ENCODE measurements around the gene TMEM245.
A peak's percentile ranks its signal among the peaks of the same experiment; 100 is the strongest.

The TMEM245 gene

DNA sequence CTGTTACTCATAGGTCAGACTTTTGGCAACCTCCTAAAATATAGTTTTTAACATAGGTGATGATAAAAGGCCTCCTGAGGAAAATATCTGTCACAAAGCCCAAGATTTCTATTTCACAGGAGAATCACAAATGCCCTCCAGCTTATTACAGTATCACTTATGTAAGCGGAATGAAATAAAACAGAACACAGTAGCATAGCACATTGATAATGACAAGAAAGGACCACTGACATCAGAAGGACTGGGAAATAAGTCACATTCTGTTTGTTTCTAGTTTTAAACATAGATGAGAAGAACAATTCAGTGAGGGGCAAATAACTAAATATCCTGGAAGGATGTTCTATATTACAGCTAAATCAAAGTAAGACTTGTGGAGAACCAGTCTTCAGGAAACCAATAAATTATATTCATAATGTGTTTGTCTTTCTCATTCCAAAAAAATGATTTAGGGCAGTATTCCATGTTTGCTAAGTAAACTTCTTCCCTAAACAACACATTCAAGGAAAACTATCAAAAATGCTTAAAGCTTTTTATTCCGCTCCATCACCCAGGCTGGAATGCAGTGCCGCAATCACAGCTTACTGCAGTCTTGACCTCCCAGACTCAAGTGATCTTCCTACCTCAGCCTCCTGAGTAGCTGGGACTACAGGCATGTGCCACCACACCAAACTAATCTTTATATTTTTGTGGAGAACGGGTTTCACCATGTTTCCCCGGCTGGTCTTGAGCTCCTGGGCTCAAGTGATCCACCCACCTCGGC lies 85.6 kb downstream of the TMEM245 start:
- no peak for DNase-seq (ENCODE audit: low spot score)
- TF ChIP-seq, protein P1, sequence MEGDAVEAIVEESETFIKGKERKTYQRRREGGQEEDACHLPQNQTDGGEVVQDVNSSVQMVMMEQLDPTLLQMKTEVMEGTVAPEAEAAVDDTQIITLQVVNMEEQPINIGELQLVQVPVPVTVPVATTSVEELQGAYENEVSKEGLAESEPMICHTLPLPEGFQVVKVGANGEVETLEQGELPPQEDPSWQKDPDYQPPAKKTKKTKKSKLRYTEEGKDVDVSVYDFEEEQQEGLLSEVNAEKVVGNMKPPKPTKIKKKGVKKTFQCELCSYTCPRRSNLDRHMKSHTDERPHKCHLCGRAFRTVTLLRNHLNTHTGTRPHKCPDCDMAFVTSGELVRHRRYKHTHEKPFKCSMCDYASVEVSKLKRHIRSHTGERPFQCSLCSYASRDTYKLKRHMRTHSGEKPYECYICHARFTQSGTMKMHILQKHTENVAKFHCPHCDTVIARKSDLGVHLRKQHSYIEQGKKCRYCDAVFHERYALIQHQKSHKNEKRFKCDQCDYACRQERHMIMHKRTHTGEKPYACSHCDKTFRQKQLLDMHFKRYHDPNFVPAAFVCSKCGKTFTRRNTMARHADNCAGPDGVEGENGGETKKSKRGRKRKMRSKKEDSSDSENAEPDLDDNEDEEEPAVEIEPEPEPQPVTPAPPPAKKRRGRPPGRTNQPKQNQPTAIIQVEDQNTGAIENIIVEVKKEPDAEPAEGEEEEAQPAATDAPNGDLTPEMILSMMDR (conservative IDR thresholded peaks at IDR 0.05; ENCODE audit: low read depth): no peak

DNA sequence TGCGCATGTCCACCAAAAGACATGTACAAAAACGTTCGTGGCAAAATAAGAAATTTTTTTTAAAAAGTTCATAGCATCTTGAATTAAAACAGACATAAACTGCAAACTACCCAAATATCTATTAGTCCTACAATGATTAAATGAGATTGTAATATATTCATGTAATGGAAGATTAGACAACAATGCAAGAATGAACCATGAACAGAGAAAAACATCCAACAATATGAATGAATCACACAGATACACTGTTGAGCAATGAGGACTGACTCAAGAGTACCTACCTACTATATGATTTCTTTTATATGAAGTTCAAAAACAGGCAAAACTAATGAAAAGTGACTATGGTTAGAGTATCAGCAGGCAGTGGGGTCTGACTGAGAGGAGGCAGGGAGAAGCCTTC lies 88.5 kb downstream of the TMEM245 start:
- TF ChIP-seq, protein P1 (conservative IDR thresholded peaks at IDR 0.05; ENCODE audit: low read depth): no peak
- H3K27ac ChIP-seq: no peak overlapping the region
- ChIA-PET CTCF (no interaction called here), POLR2A (ENCODE audit: low non-redundant PET) (no interaction called here)
- peak; percentile 36 for DNase-seq (ENCODE audit: low spot score)

More for the DNA sequence above, 85.6 kb downstream of the TMEM245 start:
- POLR2A ChIA-PET (ENCODE audit: low non-redundant PET): no interaction called here
- CTCF ChIA-PET: interaction anchor here (0.7 to 1.0 kb wide), 3 partner anchors 10 to 284 kb away, joined by 3 to 4 read pairs (median 3); no protein-coding TSS in a partner anchor
- H3K27ac ChIP-seq: peak overlapping the region; percentile 1; the same call in 1 of the 2 replicates

DNA sequence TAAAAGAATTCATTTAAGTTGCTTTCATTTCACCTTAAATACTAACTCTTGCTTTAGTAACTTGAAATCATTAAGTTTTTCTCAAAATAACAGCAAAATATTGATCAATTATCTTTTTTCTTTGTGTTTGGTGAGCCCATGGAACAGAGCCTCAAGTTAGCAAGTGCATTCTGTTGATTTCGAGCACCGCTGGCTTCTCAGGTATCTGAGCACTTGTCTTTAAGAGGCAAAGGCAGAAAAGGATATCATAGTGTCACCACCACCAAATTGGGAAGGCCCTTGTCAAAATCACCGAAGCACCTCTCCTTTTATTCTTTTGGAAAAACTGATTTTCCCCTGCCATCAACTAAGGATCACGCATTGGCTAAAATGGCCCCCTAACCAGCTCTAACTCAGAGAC lies 89.3 kb downstream of the TMEM245 start:
- ChIA-PET CTCF (no interaction called here), POLR2A (ENCODE audit: low non-redundant PET) (no interaction called here)
- no peak overlapping the region for H3K27ac ChIP-seq

DNA sequence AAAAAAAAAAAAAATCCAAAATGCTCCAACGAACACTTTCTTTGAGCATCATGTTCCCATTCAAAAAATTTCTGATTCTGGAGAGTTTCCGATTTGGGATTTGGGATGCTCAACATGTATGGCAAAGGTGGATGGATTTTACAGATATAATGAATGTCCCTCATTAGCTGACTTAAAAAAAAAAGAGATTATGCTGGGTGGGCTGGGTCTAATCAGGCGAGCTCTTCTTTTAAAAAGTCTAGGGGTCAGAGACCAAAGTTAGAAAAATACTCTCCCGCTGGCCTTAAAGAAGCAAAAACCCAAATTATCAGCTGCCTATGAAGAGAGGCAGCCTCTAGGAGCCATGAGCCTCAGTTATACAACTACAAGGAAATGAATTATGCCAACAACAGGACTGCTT lies 91.3 kb downstream of the TMEM245 start:
- no peak overlapping the region for H3K27ac ChIP-seq
- ChIA-PET CTCF (interaction anchor here (0.6 kb wide), 1 partner anchor 66 kb away, joined by 4 read pairs; no protein-coding TSS in a partner anchor), POLR2A (ENCODE audit: low non-redundant PET) (no interaction called here)
- DNase-seq (ENCODE audit: low spot score): no peak
- TF ChIP-seq, protein P1 (conservative IDR thresholded peaks at IDR 0.05; ENCODE audit: low read depth): no peak

More for the DNA sequence above, 89.3 kb downstream of the TMEM245 start:
- TF ChIP-seq, protein P1 (conservative IDR thresholded peaks at IDR 0.05; ENCODE audit: low read depth): no peak
- no peak for DNase-seq (ENCODE audit: low spot score)

DNA sequence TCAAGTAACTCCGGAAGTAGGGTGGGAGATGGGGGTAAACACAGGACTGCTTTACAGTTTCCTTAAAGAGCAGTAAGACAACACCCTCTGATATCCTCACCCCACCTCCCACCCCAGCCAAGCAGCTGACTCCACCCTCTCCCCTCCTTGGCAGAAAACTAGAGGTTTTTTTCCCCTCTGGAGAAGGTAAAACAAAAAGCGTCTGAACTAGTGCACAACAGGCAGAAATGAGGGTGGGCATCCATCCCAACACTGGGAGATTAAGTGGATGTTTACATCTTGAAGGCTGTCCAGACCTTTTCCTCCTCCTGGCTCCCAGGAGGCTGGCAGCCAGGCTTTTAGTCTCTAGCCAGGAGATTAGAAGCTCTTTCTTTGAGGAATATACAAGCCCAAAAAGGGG lies 92.6 kb downstream of the TMEM245 start:
- CTCF ChIA-PET: interaction anchor here (0.7 kb wide), 2 partner anchors 13 to 1100 kb away, joined by 3 to 6 read pairs; no protein-coding TSS in a partner anchor
- TF ChIP-seq, protein P1 (conservative IDR thresholded peaks at IDR 0.05; ENCODE audit: low read depth): no peak

DNA sequence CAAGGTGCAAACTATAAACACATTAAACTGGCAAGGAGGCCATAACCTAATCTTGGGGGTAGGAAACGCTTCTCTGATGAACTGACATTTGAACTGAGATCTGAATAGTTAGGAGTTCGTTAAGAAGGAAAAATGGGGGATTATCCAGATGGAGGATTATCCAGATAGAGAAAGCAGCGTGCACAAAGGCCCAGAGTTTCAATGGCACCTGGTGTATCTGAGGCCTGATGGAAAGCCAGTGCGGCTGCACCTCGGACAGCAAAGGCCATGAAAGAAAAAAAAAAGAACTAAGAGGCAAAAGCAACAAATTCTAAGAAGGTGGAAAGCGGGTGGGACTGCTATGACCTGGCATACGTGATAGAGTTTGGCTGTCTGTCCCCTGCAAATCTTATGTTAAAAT lies 93.4 kb downstream of the TMEM245 start:
- CTCF ChIA-PET: no interaction called here
- POLR2A ChIA-PET (ENCODE audit: low non-redundant PET): no interaction called here

More for the DNA sequence above, 92.6 kb downstream of the TMEM245 start:
- POLR2A ChIA-PET (ENCODE audit: low non-redundant PET): no interaction called here
- H3K27ac ChIP-seq: no peak overlapping the region
- no peak for DNase-seq (ENCODE audit: low spot score)

More for the DNA sequence above, 93.4 kb downstream of the TMEM245 start:
- no peak overlapping the region for H3K27ac ChIP-seq
- no peak for DNase-seq (ENCODE audit: low spot score)
- TF ChIP-seq, protein P1 (conservative IDR thresholded peaks at IDR 0.05; ENCODE audit: low read depth): no peak

Measured in RWPE1 (cell line).